Stimulated activated CD8-positive, alpha-beta memory T cell treated with anti-CD3 and anti-CD28 coated beads, Interleukin-4, amount 100 ng/mL, for 1 hour (primary cell): ENCODE results near the gene MCEMP1.

ENCODE experiments used
- DNase-seq, 2 donors: peaks; one replicate each; pipeline ENCODE4 v3.0.0-alpha.2; 2020; ENCODE audit warnings: low read depth in 2 of 2, low spot score in 1 of 2

MCEMP1 gene

DNA sequence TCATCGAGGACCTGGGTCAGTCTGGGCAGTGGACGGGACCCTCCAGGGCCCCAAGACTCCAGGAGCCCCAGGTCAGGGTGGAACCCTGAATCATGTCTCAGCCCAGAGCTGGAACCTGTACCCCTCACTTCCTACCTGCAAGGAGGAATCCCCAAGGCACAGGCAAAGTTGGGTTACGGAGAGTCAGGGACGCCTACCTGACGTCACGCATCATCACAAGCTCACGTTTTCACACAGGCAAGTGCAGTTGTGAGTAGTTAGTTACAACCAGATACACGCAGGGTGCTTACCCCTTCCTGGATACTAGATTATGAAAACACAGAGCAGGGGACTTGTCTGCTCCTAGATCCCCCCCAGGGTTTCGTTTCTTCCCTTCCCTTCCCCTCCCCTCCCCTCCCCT lies 6.1 kb upstream of the MCEMP1 start:
- no peak for DNase-seq

DNA sequence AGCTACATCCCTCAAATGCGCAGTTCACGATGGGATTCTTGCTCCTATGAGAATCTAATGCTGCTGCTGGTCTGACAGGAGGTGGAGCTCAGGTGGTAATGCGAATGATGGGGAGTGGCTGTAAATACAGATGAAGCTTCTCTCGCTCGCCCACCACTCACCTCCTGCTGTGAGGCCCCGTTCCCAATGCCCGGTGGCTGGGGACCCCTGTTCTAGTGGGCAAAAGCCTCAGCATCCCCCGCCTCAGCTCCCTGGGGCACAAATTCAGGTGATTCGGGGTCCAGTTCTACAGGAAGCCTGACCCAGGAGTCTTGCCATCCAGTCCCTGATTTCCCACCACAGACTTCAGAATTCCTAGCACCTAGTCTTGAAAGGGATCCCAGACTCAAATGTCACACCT lies 4.4 kb upstream of the MCEMP1 start:
- no peak for DNase-seq

DNA sequence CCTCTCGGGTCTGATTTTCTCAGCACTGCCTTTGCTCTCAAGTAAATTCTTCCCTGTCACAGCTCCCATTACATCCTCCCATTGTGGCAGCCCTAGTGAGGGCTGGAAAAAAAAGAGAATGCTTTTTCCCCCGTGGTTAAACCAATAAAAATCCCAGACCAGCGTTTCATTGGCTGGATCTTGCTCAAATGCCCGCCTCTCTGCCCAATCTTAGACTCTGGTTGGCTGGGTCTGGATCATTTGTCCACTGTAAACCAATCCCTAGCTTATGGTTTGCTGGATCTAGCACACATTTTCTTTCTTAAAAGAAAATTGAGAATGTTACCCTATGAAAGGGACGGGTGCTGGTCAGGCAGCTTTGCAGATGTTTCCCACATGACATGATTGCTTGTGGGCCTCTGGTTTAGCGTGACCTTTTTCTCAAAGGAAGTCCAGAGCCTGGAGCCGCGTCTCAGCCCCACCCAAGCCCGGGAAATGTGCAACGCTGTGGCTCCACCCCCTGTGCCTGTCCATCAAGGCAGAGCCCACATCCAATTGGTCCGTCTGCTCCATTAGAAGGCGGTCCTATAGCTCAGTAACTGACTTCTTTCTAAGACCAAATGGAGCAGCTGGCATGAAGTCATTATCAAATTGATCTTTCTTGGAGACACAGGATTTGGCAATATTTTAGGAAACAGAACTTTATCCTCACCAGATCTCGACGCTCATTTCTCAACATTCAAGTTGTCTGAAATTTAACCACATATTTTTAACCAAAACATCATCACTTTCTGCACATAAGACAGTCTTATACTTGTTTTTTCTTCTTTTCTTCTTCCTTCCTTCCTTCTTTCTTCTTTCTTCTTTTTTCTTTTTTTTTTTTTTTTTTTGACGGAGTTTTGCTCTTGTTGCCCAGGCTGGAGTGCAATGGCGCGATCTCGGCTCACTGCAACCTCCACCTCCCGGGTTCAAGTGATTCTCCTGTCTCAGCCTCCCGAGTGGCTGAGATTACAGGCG lies 2.6 kb upstream of the MCEMP1 start:
- no peak for DNase-seq

DNA sequence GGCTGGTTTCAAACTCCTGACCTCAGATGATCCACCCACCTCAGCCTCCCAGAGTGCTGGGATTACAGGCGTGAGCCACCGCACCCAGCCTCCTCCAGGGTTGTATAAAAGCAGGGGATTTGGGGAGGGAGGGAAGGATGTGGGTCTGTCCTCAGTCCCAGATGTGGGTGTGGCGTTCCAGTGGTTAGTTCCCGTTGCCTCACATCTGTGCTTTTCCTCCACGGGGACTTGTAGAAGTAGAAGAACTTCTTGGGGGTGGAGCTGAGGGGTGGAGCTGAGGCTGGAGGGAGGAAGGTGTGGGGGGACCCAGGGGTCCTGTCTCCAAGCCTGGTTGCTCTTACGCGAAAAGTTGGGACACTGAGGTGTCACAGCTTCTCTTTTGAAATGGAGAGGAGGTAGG lies 514 bp upstream of the MCEMP1 start:
- no peak for DNase-seq

DNA sequence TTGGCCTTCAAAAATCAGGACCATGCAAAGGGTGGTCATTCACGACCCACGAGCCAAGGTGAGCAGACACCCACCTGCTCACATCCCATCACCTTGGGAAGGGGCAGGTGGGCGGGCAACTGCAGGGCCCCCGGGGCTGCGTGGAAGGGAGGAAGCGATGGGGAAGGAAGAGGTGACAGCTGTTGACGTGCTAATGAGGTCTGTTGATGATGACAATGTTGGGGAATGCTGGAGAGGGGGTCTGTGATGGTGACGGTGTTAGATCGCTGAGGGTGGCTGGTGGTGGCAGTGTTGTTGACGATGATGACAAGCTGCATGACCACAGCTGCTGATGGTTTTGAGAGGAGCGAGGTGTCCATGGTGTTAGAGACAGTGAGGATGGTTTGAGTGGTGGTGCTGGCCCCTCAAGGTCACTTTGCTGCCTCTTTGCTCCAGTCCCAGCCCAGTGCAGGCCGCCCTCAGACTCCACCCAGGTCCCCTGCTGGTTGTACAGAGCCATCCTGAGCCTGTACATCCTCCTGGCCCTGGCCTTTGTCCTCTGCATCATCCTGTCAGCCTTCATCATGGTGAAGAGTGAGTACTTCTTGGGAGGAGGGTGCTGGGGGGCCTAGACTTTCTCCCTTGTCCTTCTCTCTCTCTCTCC lies 900 bp downstream of the MCEMP1 start:
- DNase-seq: no peak

DNA sequence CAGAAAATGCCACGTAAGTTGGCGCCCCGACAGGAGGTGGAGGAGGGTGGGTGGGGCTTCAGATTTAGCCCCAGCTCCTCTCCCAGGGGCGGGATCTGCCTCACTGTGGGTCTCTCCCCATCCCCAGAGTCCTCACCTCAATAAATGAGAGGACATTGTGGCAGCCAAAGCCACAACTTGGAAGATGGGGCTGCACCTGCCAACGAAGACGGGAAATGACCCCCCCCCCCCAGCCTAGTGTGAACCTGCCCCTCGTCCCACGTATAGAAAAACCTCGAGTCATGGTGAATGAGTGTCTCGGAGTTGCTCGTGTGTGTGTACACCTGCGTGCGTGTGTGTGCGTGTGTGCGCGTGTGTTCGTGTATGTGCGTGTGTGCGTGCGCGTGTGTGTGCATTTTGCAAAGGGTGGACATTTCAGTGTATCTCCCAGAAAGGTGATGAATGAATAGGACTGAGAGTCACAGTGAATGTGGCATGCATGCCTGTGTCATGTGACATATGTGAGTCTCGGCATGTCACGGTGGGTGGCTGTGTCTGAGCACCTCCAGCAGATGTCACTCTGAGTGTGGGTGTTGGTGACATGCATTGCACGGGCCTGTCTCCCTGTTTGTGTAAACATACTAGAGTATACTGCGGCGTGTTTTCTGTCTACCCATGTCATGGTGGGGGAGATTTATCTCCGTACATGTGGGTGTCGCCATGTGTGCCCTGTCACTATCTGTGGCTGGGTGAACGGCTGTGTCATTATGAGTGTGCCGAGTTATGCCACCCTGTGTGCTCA lies 2.3 kb downstream of the MCEMP1 start:
- peak in 1 of 2 donors; percentile 40 for DNase-seq

DNA sequence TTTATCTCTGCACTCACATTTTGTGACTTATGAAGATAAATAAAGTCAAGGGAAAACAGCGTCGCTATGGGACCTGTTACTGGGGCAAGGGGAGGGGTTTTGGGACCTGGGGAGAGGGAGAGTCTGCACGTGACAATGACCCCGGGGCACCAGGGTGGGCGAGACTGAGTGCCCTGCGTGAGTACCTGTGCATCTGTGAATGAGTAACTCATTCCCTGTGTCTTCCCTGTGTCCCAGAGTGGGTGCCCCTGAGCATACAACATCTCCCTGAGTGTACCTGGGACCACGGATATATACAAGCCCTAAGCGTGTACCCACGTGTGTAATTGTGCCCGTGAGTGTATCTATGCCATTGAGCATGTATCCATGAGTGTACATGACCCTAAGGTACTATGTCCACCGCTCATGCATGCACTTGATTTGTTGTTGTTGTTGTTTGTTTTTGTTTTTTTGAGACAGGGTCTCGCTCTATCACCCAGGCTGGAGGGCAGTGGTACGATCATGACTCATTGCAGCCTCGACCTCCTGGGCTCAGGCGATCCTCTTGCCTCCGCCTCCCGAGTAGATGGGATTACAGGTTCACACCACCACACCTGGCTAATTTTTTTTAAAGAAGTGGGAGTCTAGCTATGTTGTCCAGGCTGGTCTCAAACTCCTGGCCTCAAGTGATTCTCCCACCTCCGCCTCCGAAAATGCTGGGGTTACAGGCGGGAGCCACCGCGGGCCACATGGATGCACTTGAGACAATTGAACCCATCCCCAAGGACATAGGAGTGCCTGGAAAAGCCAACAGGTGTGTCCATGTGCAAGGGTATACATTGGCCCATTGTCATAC lies 3.1 kb downstream of the MCEMP1 start:
- DNase-seq: no peak

DNA sequence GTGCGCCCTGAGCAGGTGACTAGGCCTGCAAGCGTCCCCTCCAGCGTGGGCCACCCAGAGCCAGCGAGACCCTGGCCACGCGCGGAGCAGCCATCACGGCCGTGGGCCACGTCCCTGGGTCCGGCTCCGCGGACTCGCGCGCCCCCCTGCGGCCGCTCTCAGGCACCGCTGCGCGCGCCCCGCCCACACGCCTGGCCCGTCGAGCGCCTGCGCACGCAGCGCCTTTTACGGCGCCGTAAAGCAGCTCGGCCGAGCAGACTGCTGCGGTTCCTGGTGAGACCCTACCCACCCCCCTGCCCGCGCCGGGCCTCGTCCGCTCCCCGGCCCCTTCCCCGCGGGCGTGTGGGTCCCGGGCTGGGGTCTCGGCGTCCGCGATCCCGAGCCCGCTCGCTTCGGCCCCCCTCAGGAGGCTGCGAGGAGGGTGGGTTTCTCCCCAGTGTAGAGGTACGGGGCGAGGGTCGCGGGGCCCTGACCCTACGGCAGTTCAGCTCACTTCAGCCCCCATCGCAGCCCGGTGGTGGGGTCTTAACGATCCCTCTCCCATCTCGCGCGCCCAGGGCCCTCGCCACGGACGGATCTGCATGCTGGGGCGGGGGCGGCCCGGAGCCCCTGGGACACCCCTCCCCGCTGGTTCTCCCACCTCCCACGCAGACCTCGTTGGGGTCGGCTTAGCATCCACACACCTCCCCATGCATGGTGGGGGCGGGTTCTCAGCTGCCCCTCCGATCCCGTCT lies 3.9 kb downstream of the MCEMP1 start, which contains the start of gene TRAPPC5:
TRAPPC5 (plus strand) TSS at position 228 of the 734 bp plus-strand sequence. CDS start 1,421 bp downstream, outside the sequence.
- peak; percentile 56 to 71 for DNase-seq

DNA sequence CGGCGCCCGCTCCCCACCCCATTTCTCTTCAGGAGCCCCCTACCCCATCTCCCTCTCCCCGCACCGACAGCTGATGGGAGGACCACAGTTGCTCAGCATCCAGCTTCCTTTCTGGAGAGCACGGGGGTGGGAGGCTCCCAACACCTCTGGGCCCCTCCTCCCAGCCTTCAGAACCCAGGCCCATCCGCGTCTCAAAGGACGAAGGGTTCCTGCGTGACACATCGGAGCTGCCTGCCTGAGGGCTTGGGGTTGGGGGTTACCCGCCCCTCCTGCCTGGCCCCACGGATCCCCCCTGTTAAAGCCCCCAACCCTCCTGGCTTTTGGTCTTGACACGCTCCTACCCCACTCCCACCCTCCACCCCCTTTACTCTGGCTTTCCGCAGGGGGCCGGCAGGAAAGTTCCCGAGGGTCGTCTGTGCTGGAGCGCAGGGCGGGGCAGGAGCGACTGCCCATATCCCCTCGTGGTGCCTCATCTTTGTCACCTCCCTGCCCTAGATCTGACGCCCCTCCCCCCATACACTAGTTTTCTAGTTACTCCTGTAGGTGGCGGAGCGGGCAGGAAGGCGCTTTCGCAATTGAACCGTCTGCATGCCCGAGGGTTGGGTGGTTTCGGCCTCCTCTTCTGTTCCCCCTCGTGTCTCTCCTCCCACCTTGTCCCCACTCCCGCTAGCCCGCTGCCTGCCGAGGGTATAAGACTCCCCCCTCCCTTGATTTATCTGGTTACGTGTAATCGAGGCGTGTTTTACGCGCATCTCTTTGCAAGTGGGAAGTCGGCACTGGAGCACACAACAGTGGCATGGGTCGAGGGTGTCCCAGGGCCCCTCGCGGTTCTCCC lies 4.7 kb downstream of the MCEMP1 start:
- DNase-seq: peak; percentile 60 to 68

DNA sequence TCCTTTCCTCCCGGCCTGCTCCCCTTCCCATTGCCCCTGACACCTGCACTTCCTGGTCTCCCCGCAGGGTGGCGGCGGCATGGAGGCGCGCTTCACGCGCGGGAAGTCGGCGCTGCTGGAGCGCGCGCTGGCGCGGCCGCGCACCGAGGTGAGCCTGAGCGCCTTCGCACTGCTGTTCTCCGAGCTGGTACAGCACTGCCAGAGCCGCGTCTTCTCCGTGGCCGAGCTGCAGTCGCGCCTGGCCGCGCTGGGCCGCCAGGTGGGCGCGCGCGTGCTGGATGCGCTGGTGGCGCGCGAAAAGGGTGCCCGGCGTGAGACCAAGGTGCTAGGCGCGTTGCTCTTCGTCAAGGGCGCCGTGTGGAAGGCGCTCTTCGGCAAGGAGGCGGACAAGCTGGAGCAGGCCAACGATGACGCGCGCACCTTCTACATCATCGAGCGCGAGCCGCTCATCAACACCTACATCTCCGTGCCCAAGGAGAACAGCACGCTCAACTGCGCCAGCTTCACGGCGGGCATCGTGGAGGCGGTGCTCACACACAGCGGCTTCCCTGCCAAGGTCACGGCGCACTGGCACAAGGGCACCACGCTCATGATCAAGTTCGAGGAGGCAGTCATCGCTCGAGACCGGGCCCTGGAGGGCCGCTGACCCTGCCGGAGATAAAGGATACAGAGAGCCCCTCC lies 5.4 kb downstream of the MCEMP1 start:
- DNase-seq: no peak

DNA sequence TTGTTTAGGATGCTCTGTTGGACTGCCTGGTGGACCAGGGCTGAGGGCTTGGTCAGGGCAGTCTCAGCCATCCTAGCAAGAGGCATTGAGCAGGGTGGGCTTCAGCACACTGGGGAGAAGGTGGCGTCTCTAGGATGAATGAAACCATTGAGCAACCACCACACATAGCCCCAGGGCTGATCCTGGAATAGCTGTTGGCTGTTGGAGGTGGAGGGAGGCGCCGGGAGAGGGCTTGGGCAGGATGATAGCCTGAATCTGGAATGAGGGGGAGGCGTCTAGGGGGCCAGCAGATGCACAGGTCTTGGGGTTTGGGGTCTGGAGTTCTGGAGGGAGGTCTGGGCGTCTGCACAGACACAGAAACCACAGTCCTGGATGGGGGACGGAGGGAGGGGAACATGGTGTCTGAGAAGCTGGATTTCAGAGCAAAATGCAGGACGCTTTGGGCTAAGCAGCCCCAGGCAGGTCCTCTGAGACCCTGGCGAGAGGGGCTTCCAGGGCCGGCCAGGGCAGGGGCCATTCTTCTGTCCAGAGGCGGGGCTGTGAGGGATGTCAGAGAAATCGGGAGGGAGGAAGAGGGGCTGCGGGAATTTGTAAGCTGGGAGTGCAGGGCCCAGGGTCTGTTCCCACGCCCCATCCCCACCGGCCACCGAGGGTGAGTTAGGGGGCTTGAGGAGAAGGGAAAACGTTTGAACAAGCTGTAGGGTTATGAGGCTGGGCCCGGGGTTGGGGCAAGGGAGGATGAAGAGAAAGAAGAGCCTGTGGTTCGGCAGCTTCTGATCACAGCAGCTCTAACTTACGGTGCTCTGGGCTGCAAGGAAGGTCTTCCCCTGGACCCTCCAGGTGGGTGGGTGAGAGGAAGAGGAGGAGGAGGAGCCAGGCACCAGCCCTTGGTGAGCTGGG lies 8.9 kb downstream of the MCEMP1 start:
- no peak for DNase-seq

DNA sequence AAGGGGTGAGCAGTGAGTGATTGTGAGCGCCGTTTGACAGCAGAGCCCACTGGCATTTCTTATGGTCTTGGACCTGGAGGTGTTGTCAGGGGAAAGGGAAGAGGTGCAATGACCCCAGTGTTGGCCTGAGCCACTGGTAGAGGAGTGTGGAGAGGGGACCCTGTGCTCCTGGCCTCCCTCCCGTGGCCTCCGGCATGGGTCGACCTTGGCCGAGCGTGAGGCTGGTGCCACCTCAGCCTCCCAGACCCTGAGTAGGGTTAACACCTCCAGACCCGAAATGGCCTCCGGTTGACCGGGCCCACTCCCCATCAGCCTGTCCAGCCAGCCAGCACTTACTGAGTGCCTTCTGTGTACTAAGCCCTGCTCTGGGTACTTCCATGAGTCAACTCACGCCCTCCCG lies 10.3 kb downstream of the MCEMP1 start:
- no peak for DNase-seq

DNA sequence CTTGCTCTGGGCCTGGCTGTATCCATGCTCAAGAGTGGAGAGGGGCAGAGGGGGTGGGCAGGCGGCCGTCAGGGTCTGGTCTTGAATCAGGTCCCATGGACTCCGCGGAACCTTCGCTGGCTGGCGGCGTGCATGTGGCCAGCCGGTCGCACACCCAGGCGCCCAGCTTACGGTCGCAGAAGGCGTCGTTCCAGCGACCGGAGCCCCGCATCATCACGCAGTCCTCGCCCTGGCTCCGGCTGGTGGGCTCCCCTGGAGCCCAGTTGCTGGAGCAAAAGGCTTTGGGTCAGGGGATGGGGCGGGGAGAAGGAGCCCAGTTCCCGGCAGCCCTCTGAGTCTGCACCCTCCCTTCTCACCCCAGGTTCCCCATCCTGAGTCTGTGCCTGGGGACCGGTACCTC lies 12.3 kb downstream of the MCEMP1 start:
- DNase-seq: no peak

DNA sequence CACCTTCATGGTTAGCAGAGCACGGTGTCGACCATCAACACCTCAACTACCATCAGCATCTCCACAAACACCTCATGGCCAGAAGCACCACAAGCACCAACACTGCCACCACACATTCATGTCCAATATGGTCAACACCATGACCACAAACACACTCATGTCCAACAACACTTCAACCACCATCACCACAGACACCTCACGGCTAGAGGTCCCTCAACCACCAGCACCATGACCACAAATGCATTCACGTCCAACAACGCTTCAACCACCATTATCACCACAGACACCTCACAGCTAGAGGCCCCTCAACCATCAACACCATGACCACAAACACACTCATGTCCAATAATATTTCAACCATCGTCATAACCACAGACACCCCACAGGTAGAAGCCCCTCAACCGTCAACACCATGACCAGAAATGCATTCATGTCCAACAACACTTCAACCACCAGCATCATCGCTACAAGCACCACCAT lies 13.9 kb downstream of the MCEMP1 start:
- DNase-seq: no peak

DNA sequence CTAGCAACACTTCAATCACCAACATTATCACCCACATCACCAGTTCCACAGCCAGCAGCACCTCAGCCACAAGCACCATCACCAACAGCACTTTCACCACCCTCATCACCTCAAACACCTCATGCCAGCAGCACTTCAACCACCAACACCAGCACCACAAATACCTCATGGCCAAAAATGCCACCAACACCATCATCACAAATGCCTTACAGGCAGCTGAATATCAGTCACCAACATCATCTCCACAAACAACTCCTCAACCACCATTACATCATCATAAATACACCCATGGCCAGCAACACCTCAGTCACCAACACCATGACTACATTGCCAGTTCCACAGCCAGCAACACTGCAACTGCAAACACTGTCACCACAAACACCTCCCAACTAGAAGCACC lies 14.6 kb downstream of the MCEMP1 start:
- DNase-seq: no peak

DNA sequence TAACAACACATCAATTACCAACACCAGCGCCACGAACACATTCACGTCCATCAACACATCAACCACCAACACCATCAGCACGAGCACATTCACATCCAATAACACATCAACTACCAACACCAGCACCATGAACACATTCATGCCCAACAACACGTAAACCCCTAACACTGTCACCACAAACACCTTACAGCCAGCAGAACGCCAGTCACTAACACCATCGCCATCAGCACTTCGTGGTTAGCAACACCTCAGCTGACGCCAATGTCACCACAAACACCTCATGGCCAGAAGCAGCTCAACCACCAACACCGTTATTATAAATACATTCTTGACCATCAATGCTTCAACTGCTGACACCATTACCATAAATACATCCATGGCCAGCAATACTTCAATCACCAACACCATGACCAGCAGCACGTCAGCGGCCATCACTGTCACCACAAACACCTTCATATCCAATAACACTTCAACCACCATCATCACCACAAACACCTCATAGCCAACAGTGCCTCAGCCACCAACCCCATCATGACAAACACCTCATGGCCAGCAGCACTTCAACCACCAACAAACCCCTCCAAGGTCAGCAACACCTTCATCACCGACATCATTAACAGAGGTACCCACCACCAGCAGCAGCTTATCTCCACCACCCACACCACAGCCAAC lies 15.7 kb downstream of the MCEMP1 start:
- DNase-seq: no peak

DNA sequence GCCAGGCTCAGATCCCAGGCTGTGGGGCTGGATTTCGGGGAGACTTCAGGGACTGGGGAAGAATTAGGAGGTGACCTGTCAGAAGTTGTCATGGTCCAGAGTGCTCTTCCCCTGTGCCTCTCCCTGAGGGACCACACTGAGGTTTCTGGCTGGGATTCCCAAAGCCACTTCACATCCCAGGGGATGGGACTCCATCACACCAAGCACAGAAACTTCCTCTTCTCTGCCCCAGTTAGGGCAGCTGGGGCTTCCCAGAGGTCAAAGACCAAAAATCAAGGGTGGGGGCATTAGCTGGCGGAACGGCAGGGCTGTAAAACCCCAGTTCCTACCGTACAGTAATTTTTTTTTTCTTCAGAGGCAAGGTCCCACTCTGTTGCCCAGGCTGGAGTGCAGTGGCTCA lies 17.6 kb downstream of the MCEMP1 start:
- no peak for DNase-seq
